AG04449 (cell line): Measurements from ENCODE around the gene MAN1B1.

Experiments
- CTCF ChIA-PET: fragments of 350-600 bp; formaldehyde crosslinking; extraction: SDS; loops from one replicate; lab custom pipeline; 2021; ENCODE audit warnings: antibody characterized with exemption; lab: Yijun Ruan, JAX
- POLR2A ChIA-PET: fragments of 400-600, 350-600 bp; formaldehyde crosslinking; extraction: SDS; loops from one replicate; lab custom pipeline; 2020; ENCODE audit warnings: antibody characterized with exemption, inconsistent platforms; lab: Yijun Ruan, JAX
- DNase-seq: peaks from one replicate; pipeline ENCODE4 v3.0.0-alpha.2; 2010; ENCODE audit warnings: low read depth, low spot score
- H3K4me3 ChIP-seq: 2 replicates; pipeline ENCODE4 v1.5.1; 2011; ENCODE audit warnings: low read depth, mild to moderate bottlenecking, control low read depth, low read length
- CTCF ChIP-seq: IDR thresholded peaks from one replicate; pipeline ENCODE4 v1.5.1; 2011; ENCODE audit warnings: mild to moderate bottlenecking, moderate library complexity, low read length, control low read depth, inconsistent platforms; ENCODE audit not compliant: insufficient read depth; ENCODE audit errors: missing control alignments

The MAN1B1 gene

GRCh38 chr9:137138058-137138721 lies 51.4 kb downstream of the MAN1B1 start:
- ChIA-PET POLR2A (no interaction called here), CTCF (interaction anchor here (1.2 to 1.6 kb wide), 3 partner anchors 9 to 99 kb away, joined by 3 to 4 read pairs (median 4); no protein-coding TSS in a partner anchor)
- no peak for DNase-seq
- TF ChIP-seq CTCF: no peak
- no peak overlapping the region for H3K4me3 ChIP-seq

- CTCF ChIA-PET: interaction anchor here (1.2 to 1.6 kb wide), 3 partner anchors 10 to 98 kb away, joined by 3 to 4 read pairs (median 4); no protein-coding TSS in a partner anchor
- POLR2A ChIA-PET: no interaction called here
- no peak for DNase-seq
- no peak for TF ChIP-seq CTCF
- no peak within 1 kb of the TSS for H3K4me3 ChIP-seq
These were observed 52.1 kb downstream of the MAN1B1 start, which contains the start of gene GRIN1 for GRCh38 chr9:137138722-137139467. Gene GRIN1 (plus strand): TSS chr9:137139154. CDS start chr9:137139487, 333 bp downstream.

- CTCF ChIA-PET: interaction anchor here (0.9 kb wide), 1 partner anchor 97 kb away, joined by 3 read pairs; no protein-coding TSS in a partner anchor
- no peak for TF ChIP-seq CTCF
- POLR2A ChIA-PET: no interaction called here
These were observed 52.8 kb downstream of the MAN1B1 start for GRCh38 chr9:137139468-137140150.

GRCh38 chr9:137140151-137141012 lies 53.6 kb downstream of the MAN1B1 start:
- no peak for DNase-seq
- POLR2A ChIA-PET: no interaction called here
- TF ChIP-seq CTCF: no peak
- no peak overlapping the region for H3K4me3 ChIP-seq
- CTCF ChIA-PET: interaction anchor here (0.9 kb wide), 1 partner anchor 96 kb away, joined by 3 read pairs; no protein-coding TSS in a partner anchor

More at GRCh38 chr9:137139468-137140150, 52.8 kb downstream of the MAN1B1 start:
- no peak for DNase-seq
- H3K4me3 ChIP-seq: no peak overlapping the region

GRCh38 chr9:137141050-137141810 lies 54.4 kb downstream of the MAN1B1 start:
- ChIA-PET CTCF (no interaction called here), POLR2A (no interaction called here)
- TF ChIP-seq CTCF: no peak
- DNase-seq: no peak
- no peak overlapping the region for H3K4me3 ChIP-seq
